HG03558 (cell line): ENCODE data around the gene RALBP1.

Experiments used
- ATAC-seq: cut with Tn5 transposase; IDR thresholded peaks from one replicate; pipeline ENCODE4 v1.9.1; 2021; ENCODE audit warnings: moderate number of reproducible peaks; ENCODE audit not compliant: unreplicated experiment; ENCODE audit errors: extremely low read depth

RALBP1 gene

DNA sequence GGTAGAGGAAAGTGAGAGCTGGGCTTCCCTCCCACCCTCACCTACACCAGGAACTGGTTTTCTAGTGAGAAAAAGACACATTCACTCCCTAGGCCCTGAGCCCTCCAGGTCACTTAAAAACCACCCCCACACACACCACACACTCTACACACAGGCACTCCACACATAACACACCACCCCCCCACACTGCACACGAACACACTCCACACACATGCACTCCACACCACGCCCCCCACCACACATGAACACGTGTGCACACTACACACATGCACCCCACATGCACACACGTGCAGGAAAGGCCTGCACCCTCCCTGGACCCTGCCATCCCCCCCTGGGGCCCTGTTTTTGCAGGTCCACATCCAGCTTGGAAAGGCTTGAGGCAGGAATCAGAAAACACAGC lies 67.6 kb downstream of the RALBP1 start:
- ATAC-seq, result no peak

DNA sequence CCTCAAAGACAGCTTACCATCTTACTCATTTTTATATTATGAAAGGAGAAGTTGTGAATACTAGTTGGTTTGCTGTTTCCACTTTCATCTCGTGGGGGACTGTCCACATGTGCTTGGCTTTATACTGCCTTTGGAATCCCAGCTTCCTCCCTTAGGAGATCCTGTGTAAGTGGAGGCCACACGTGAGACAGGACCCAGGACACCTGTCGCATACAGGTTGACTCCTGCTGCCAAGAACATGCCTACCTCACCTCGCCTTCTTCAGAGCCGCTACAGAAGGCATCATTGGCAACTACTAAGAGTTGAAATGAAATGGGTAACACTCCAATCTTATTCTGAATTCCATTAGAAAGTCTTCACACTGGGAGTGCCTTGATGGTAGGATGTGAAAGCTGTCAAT lies 69.7 kb downstream of the RALBP1 start:
- no peak for ATAC-seq

DNA sequence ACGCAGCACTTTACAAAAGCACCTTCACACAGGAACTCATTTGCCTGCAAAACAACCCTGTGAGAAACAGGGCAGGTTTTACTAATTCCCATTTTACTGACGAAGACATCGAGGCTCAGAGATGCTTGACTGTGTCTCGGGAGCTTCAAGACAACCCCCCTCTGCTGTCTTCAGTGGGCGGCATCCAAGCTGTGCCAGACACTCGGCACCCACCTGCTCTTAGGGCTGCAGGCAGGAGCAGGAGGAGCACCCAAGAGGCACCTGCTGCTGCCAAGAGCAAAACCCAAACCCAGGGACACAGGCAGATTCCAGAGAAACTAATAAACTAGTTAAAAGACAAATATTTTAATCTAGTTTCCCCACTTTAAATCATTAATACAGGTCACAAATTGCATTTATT lies 71.2 kb downstream of the RALBP1 start:
- ATAC-seq, result no peak

DNA sequence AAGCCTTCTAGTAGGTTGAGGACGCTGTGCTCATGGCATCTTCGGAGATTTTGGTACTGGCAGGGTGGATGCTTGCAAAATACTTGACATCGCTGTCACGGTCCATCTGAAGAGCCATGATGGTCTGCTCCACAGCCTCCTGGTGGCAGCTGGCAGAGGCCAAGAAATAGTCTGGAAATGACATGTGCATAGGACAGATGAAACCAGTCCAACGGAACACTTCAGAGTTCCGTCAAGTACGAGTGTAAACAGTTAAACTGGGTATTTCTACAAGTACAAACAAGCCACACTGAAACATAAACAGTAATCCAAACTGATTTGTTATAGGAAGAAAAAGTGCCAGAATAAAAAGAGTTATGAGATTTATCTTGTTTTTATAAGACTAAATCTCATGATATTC lies 72.5 kb downstream of the RALBP1 start:
- ATAC-seq, result no peak

DNA sequence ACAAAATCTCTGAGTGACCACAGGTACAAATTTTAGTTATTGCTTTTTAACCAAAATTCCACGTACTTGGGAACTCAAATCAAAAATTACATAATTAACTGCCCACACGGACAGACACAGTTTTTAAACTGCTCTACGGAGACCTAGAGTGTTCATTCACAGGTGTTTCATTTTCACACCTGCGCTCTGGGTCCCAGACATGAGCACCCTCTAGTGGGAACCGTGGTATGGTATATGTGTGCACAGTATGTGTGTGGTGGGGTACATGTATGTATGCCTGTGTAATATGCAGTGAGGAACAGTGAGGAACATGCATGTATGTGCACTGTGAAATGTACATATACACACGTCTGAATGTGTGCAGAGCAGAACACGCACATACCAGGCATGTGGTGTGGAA lies 74.1 kb downstream of the RALBP1 start:
- no peak for ATAC-seq

DNA sequence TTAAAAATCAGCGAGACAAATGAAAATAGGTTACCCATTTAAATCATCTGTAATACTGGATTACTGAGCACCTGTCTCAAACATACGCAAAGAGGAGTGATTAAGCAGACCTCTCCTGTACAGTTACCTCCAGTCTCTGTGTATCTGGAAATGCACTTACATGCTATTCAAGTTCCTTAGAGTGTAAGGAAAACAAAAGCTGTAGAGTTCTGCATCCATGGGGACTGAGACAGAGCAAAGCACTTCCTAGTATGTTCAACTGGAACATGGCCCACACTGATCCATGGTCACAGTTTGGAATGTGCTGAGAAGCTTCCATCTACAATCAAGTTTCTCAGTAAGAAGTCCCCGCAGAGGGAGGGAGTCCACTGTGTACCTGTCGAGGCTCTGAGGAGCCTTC lies 75.1 kb downstream of the RALBP1 start:
- ATAC-seq, result no peak

DNA sequence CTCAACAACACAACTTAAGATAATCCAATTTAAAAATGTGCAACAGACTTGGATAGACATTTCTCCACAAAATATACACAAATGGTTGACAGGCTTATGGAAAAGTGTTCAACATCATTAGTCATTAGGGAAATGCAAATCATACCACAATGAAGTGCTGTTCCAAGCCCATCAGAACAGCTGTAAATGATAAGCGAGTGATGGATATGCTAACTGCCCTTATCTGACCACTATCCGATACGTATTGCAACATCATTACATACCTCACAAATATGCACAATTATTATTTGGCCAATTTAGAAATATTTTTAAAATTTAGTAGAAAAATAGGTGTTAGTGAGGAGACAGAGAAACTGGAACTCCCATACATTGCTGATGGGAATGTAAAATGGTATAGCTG lies 76.9 kb downstream of the RALBP1 start:
- ATAC-seq, result no peak

DNA sequence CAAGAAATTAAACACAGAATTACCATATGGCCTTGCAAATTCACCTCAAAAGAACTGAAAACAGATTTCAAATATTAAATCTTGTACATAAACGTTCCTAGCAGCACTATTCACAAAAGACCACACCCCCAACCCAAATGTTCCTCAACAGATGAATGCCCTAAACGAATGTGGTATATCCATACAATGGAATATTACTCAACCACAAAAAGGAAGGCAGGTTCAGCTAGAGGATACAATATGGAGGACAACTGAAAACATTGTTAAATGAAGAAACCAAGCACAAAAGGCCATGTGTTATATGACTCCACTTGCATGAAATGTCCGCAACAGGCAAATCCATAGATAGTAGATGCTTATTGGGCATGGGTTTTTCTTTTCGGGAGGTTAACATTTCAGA lies 77.3 kb downstream of the RALBP1 start:
- no peak for ATAC-seq

DNA sequence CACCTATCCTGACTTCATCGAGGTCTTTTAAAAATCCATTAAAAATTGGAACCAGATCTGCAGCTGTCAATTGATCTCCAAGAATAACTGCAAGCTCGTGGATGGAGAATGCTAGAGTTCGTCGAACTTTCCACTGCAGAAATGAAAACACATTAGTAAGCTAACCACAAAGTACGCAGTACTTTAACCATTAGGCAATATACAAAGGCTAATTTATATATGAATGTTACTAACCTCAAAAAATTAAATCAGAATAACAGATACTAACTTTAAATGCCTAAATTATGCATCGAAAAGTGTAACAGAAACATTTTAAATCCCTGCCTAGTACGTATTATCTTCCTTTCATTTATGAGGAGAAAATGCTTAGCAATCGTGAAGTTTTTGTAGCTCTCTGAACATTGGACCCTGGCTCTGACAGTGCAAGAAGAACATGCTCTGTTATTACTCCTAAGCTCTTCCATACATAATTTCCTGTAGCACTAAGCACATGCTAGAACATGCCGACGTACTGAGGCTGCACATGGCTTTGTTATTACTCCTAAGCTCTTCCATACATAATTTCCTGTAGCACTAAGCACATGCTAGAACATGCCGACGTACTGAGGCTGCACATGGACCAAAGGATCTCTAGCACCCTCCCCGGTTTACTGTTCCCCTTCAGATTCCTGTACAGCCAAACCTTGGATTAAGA lies 82.1 kb downstream of the RALBP1 start:
- no peak for ATAC-seq

DNA sequence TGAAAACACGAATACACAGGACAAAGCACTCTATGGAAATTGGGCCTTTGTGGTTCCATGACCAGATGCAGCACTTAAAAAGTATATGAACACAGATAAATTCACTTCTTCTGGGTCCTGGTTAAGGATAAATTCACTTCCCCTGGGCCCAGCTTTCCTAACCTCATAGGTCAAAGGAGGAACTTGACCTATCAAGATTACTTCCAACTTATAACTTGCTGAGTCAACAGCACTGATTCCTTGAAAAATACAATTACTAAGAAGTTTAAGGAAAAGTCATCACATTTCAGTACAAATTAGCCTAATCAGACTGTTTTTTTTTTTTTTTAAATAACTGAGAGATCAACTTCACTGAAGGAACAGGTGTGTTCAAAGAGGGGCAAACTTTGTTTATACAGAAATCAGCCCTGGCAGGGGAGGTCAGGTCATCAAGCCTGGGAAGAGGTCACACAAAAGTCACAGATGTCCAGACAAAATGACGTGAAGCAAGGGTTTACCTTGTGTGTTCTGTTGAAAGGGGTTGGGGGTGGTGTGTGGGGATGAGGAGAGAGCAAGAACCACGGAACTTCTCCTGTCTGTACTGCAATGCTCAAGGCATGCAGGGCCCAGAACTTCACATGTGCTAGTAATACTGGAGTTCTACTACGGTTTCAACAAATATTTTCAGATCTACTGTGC lies 83.2 kb downstream of the RALBP1 start:
- no peak for ATAC-seq

DNA sequence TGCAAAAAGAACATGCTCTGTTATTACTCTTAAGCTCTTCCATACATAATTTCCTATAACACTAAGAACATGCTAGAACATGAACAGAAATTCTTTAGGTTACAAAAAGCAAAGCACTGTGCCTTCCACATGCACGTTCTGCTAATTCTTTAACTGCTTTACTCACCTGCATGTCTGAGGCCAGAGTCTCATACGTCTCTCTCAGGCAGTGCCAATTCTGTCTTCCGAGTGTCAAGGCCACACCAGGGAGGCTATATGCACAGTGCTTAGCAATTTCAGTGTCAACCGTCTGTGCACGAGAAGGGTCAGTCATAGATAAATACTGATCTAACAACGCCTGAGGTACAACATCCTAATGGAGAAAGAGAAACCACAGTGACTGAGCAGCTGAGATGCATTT lies 83.9 kb downstream of the RALBP1 start:
- no peak for ATAC-seq

DNA sequence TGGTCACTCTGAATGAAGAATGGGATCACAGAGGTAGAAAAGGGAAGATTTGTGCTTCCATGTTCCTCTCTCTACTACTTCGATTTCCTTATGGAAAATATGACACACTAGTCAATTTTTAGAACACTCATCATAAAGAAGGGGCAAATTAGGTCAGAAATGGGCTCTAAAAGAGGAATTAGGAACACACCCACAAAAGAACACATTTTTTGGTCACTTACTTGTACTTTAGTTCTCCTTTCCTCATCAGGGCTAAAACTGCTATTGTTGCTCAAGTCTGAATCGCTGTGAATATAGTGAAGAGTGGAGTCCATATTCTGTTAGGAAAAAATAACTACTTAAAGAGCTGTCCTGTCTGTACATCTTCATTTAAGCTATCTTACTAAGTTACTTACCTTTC lies 86.4 kb downstream of the RALBP1 start:
- no peak for ATAC-seq

DNA sequence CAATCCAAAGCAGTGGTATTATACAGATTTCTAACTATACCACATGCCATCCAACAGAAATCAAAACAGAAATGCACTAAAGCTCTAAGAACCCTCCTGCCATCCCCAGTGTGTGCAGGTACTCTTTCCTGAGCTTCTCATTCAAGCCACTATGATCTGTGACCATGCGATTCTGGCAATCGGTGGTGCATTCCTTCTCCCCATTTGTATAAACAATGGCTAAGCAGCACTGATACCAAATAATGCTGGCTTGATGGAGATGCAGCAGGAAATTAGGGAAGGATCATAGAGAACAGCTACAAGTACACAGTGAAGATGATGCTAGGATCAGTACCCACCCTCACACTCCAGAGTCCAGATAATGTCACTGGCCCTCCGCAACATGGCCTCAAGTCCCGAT lies 87.3 kb downstream of the RALBP1 start:
- no peak for ATAC-seq

DNA sequence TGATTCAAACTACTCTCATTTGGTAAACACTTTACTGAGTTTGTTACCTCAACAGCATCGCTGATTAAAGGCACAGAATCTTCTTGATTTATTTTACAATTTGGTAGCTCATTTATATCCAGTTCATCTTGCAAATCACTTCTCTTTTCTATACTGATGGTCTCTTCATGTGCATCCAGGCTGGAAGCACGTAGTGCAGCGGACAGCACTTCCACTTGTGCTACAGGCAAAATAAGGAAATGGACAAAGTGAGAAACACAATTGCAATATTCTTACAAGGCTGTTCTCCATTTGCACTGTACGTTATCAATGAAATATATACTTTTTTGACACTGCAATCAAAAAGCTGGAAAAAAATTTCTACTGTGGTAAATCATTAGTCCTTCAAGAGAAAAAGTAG lies 88.0 kb downstream of the RALBP1 start:
- ATAC-seq, result no peak

DNA sequence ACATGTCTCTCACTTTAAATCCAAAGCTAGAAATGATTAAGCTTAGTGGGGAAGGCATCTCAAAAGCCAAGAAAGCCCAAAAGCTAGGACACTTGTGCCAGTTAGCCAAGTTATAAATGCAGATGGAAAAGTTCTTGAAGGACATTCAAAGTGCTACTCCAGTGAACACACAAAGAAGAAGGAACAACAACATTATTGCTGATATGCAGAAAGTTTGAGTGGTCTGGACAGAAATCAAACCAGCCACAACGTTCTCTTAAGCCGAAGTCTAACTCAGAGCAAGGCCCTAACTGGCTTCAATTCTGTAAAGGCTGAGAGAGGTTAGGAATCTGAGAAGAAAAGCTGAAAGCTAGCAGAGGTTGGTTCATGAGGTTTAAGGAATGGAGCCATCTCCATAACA lies 90.1 kb downstream of the RALBP1 start:
- no peak for ATAC-seq

DNA sequence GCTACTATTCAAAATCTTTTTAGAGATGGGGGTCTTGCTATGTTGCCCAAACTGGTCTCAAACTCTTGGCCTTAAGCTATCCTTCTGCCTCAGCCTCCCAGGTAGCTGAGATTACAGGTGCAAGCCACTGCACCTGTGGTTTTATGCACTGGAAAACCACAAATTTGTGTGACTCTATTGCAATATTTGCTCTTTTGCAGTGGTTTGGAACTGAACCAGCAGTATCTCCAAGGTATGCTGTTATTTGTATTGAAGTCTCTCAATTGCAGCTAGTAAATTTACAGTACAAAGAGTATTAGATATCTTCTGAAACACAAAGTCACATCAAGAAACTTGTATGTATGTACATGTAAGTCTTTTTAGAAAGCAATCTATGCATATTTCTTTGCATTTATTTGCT lies 92.9 kb downstream of the RALBP1 start:
- no peak for ATAC-seq

DNA sequence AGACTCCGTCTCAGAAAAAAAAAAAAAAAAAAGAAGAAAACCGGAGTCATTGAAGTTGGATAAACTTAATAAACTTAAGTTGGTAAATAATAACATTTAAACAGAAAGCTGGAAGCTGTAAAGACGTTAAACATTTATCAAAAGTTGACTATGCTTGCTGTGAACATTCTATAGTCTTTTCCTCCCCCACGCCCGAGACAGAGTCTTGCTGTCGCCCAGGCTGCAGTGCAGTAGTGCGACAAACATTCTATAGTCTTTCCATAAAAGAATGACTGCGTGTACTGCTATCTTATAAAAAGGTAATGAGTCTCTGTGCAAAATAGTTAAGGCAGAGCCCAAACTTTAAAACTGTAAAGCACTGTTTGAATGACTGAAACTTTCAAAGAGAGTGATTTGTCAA lies 93.9 kb downstream of the RALBP1 start:
- no peak for ATAC-seq

DNA sequence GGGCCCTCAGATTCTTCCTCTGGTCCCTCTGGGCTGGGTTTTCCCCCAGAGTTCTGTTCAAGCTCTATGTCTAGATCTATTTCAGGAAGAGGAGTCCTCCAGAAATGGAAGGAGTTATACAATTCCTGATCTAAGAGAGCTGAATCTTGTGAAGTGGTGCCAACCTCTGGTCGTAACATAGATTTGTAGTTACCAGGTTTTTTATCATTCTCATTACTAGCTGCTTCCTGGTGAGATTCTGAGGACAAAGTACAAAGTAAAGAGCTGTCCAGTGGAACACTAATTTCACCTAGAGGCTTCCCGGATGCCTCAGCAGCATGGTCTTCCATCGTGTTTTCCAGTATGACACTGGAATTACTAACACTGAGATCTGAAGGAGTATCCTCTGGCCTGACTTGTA lies 94.9 kb downstream of the RALBP1 start:
- no peak for ATAC-seq

DNA sequence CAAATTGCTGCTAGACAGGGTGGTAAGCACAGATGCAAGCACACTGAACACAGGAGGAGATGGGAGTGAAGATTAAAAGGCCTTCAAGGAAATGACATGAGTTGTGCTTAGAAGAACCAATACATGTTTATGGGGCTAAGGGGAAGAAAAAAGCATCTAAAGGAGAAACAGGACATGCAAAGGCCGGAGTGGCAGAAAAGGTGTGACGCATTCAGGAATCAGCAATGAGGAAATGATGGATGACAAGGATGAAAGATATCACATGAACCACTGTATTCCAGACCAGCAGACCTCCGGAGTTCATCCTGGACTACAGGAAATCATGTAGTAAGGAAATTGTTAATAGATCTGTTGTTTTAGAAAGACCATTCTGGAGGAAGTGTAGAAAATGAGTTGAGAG lies 96.2 kb downstream of the RALBP1 start:
- no peak for ATAC-seq

DNA sequence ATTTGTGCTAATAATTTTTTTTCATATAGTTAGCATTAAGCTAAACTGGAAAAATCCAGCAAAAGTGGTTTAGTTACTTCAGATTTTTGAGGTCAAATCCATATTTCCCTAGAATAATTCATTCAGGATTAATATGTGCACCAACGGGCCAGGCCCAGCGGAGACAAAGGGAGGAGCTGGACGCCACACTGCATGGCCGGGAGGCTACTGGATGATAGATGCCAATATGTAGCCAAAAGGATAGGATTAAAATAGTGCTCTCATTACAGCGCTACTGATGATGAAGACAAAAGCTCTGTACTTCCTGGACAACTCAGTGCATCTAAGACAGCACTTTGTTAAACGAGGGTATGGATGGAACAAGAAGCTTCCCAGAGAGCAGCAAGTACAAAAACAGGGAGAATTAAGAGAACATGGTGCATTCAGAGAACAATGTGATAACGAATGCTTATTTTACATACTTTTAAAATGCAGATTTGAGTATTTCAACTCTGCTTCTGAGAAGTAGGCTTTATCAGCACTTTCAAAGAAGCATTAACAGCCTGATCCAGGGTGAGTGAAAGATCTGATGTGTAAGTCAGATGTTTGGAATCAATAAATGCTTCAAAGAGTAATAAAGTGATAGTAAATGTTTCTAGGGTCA lies 99.3 kb downstream of the RALBP1 start:
- no peak for ATAC-seq

DNA sequence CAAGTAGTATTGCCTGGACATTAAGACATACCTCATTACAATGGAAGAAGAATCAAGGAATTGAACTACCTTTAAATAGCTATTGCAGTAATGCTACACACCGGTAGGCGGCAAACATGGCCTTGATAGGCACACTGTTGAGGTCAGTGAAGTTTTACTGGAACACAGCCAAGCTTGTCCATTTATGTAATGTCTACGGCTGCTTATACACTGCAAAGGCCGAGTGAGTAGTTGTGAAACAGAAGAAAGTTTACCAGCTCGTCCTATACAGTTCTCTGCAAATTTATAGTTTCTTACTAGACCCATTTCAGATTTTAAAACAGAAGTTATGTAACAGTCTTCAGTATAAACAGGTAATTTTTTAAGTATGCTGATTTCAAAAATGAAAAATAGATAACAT lies 100.2 kb downstream of the RALBP1 start:
- ATAC-seq, result no peak

DNA sequence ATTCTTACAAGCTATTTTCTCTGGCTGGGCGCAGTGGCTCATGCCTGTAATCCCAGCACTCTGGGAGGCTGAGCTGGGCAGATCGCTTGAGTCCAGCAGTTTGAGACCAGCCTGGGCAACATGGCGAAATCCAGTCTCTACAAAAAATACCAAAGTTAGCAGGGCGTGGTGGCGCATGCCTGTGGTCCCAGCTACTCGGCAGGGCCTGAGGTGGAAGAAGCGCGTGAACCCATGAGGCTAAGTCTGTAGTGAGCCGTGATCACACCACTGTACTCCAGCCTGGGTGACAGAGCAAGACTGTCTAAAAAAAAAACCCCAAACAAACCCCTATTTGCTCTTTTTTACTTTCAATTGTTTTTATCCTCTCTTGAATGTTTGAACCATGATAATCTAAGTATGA lies 102.0 kb downstream of the RALBP1 start:
- no peak for ATAC-seq
